Parathyroid adenoma (tissue), 2 donors: ENCODE results near the gene KCNQ1OT1.

Experiments
- H2AFZ ChIP-seq: fragments of 300-600 bp; sonication (generic); one replicate; pipeline ENCODE4 v1.7.0; 2017; ENCODE audit warnings: antibody characterized with exemption, mild to moderate bottlenecking
- H3K27ac ChIP-seq: fragments of 300-600 bp; sonication (generic); one replicate; pipeline ENCODE4 v1.7.0; 2017
- H3K27me3 ChIP-seq: fragments of 300-600 bp; sonication (generic); one replicate; pipeline ENCODE4 v1.7.0; 2017; ENCODE audit warnings: low read length; ENCODE audit not compliant: control insufficient read depth, insufficient read depth
- H3K36me3 ChIP-seq: fragments of 300-600 bp; sonication (generic); one replicate; pipeline ENCODE4 v1.7.0; 2017; ENCODE audit warnings: low read length; ENCODE audit not compliant: control insufficient read depth, insufficient read depth
- H3K4me1 ChIP-seq: fragments of 300-600 bp; sonication (generic); one replicate; pipeline ENCODE4 v1.7.0; 2017; ENCODE audit warnings: control low read depth
- H3K4me2 ChIP-seq: fragments of 300-600 bp; sonication (generic); one replicate; pipeline ENCODE4 v1.7.0; 2017; ENCODE audit warnings: low read length
- H3K4me3 ChIP-seq: fragments of 300-600 bp; sonication (generic); one replicate; pipeline ENCODE4 v1.7.0; 2017; ENCODE audit warnings: low read depth, low read length
- H3K79me2 ChIP-seq: fragments of 300-600 bp; sonication (generic); one replicate; pipeline ENCODE4 v1.7.0; 2017; ENCODE audit warnings: control low read depth
- H3K9ac ChIP-seq: fragments of 300-600 bp; sonication (generic); one replicate; pipeline ENCODE4 v1.7.0; 2017; ENCODE audit warnings: mild to moderate bottlenecking
- H3K9me3 ChIP-seq: fragments of 300-600 bp; sonication (generic); one replicate; pipeline ENCODE4 v1.7.0; 2017; ENCODE audit warnings: low read length; ENCODE audit not compliant: control insufficient read depth
- TF ChIP-seq, protein P1 (sequence below): fragments of 300-600 bp; sonication (generic); IDR thresholded peaks from one replicate; pipeline ENCODE4 v1.7.0; 2017; ENCODE audit warnings: antibody characterized with exemption, mild to moderate bottlenecking
- donor health status: primary hyperparathyroidism.

KCNQ1OT1 gene

GRCh38 chr11:2573240-2574042 lies 126.4 kb downstream of the KCNQ1OT1 start:
- Histone ChIP-seq H2AFZ (no peak overlapping the region), H3K4me2 (no peak overlapping the region), H3K27ac (no peak overlapping the region), H3K4me3 (no peak overlapping the region), H3K4me1 (no peaks in the 10 kb centered on the region), H3K9ac (no peak overlapping the region), H3K27me3 (no peaks in the 10 kb centered on the region), H3K79me2 (no peaks in the 10 kb centered on the region), H3K36me3 (no peaks in the 10 kb centered on the region), H3K9me3 (no peaks in the 10 kb centered on the region)
- TF ChIP-seq, protein P1, sequence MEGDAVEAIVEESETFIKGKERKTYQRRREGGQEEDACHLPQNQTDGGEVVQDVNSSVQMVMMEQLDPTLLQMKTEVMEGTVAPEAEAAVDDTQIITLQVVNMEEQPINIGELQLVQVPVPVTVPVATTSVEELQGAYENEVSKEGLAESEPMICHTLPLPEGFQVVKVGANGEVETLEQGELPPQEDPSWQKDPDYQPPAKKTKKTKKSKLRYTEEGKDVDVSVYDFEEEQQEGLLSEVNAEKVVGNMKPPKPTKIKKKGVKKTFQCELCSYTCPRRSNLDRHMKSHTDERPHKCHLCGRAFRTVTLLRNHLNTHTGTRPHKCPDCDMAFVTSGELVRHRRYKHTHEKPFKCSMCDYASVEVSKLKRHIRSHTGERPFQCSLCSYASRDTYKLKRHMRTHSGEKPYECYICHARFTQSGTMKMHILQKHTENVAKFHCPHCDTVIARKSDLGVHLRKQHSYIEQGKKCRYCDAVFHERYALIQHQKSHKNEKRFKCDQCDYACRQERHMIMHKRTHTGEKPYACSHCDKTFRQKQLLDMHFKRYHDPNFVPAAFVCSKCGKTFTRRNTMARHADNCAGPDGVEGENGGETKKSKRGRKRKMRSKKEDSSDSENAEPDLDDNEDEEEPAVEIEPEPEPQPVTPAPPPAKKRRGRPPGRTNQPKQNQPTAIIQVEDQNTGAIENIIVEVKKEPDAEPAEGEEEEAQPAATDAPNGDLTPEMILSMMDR: no peak

- Histone ChIP-seq H3K9me3 (no peaks in the 10 kb centered on the region), H3K4me2 (no peak overlapping the region), H3K27me3 (no peaks in the 10 kb centered on the region), H3K4me1 (no peaks in the 10 kb centered on the region), H2AFZ (no peak overlapping the region), H3K27ac (no peak overlapping the region), H3K9ac (no peak overlapping the region), H3K79me2 (no peaks in the 10 kb centered on the region), H3K36me3 (no peaks in the 10 kb centered on the region), H3K4me3 (no peak overlapping the region)
- TF ChIP-seq, protein P1: no peak
Observed at GRCh38 chr11:2572491-2573239, 127.1 kb downstream of the KCNQ1OT1 start.

GRCh38 chr11:2571598-2572281 lies 128.1 kb downstream of the KCNQ1OT1 start:
- H3K27ac ChIP-seq: no peak overlapping the region
- no peaks in the 10 kb centered on the region for H3K27me3 ChIP-seq
- H3K9me3 ChIP-seq: no peaks in the 10 kb centered on the region
- H3K4me1 ChIP-seq: no peaks in the 10 kb centered on the region
- TF ChIP-seq, protein P1: no peak
- H3K36me3 ChIP-seq: no peaks in the 10 kb centered on the region
- no peak overlapping the region for H3K4me3 ChIP-seq
- H3K9ac ChIP-seq: no peak overlapping the region
- H2AFZ ChIP-seq: no peak overlapping the region
- H3K79me2 ChIP-seq: no peaks in the 10 kb centered on the region
- H3K4me2 ChIP-seq: no peak overlapping the region

- no peaks in the 10 kb centered on the region for H3K4me1 ChIP-seq
- TF ChIP-seq, protein P1: no peak
- H3K27me3 ChIP-seq: no peaks in the 10 kb centered on the region
- no peaks in the 10 kb centered on the region for H3K36me3 ChIP-seq
- no peak overlapping the region for H3K27ac ChIP-seq
- no peaks in the 10 kb centered on the region for H3K9me3 ChIP-seq
- no peak overlapping the region for H2AFZ ChIP-seq
- no peak overlapping the region for H3K9ac ChIP-seq
- no peaks in the 10 kb centered on the region for H3K79me2 ChIP-seq
- H3K4me2 ChIP-seq: no peak overlapping the region
- no peak overlapping the region for H3K4me3 ChIP-seq
Observed at GRCh38 chr11:2570841-2571597, 128.8 kb downstream of the KCNQ1OT1 start.
